ENCODE data around the gene RAD23A.

RAD23A gene

GRCh38 chr19:12953138-12953798 lies 7.6 kb downstream of the RAD23A start (continued):
- TF ChIP-seq ZNF16 (tag by site-specific recombination; IDR thresholded peaks at IDR 0.05; ENCODE audit: low read depth) (no peak), ZNF280D (tag by site-specific recombination; IDR thresholded peaks at IDR 0.05) (no peak), ZNF610 (tag by site-specific recombination; IDR thresholded peaks at IDR 0.05; ENCODE audit: borderline replicate concordance) (no peak), ZNF248 (tag by site-specific recombination; IDR thresholded peaks at IDR 0.05) (no peak), ZNF830 (tag by site-specific recombination; IDR thresholded peaks at IDR 0.05; ENCODE audit: low read depth) (no peak), ZIC2 (tag by site-specific recombination; IDR thresholded peaks at IDR 0.05) (no peak), ZNF354C (tag by site-specific recombination; IDR thresholded peaks at IDR 0.05; ENCODE audit: borderline replicate concordance, low read depth) (no peak), HIC1 (tag by site-specific recombination; IDR thresholded peaks at IDR 0.05) (peak; percentile 8; the same call in 1 of the 2 replicates), ZXDB (tag by site-specific recombination; IDR thresholded peaks at IDR 0.05) (0 out of 2 replicates have a peak, but pooled peaks have one; percentile 9), OVOL3 (tag by site-specific recombination; IDR thresholded peaks at IDR 0.05) (no peak), PRDM2 (tag by site-specific recombination; IDR thresholded peaks at IDR 0.05; ENCODE audit: borderline replicate concordance) (no peak), KLF9 (tag by site-specific recombination; IDR thresholded peaks at IDR 0.05; ENCODE audit: low read depth) (no peak), SP3 (tag by site-specific recombination; IDR thresholded peaks at IDR 0.05) (no peak), ZNF423 (tag by site-specific recombination; IDR thresholded peaks at IDR 0.05) (no peak), ZNF521 (tag by site-specific recombination; IDR thresholded peaks at IDR 0.05) (no peak), KLF17 (tag by site-specific recombination; IDR thresholded peaks at IDR 0.05) (no peak), ZFP69B (tag by site-specific recombination; IDR thresholded peaks at IDR 0.05) (0 out of 2 replicates have a peak, but pooled peaks have one; percentile 29), ZNF660 (tag by site-specific recombination; IDR thresholded peaks at IDR 0.05) (no peak), ZNF692 (tag by site-specific recombination; IDR thresholded peaks at IDR 0.05) (peak; percentile 92)

Measured in HEK293 (cell line).